Activated naive CD4-positive, alpha-beta T cell treated with anti-CD3 and anti-CD28 coated beads, Interleukin-2, amount 10 ng/mL, durations not matched to agents 5 hours and 36 hours (primary cell): ENCODE results near the gene DCAKD. TPM values are rescaled to one million over a fixed set of nuclear protein-coding genes. Genes with fewer than 3 reads are reported as not detected.

Source experiments
- total RNA-seq, 2 experiments: library from RNA; stranded (reverse); gene quantifications; one replicate each; pipeline ENCODE4 v1.2.3, GENCODE V29; 2021

DCAKD gene
- 10 to 100 TPM; 28.7 to 28.9 TPM for total RNA-seq

GRCh38 chr17:45051060-45051719, at the start of gene DCAKD:
Gene DCAKD (minus strand): TSS chr17:45051632. CDS start chr17:45034885, 16,747 bp downstream.

GRCh38 chr17:45060797-45061605, 9.6 kb upstream of the DCAKD start, which contains the start of gene NMT1:
Gene NMT1 (plus strand): TSS chr17:45061317. CDS start chr17:45061330, 13 bp downstream.

Other genes starting within 250 kb of the DCAKD start
- gene GJC1, start 221.3 kb downstream of the DCAKD start, total RNA-seq, result 1 to 10 TPM; 2.3 to 2.7 TPM
- gene HIGD1B, start 203.7 kb downstream of the DCAKD start, total RNA-seq, result not detected
- gene EFTUD2, start 152.2 kb downstream of the DCAKD start, total RNA-seq, result 100 to 1,000 TPM; 103 TPM
- not detected for gene GFAP, start 136.1 kb downstream of the DCAKD start, total RNA-seq
- gene KIF18B, start 103.9 kb downstream of the DCAKD start, total RNA-seq, result 10 to 100 TPM; 55.4 to 62.1 TPM
- 1 to 10 TPM; 1.1 TPM for gene C1QL1, start 83.3 kb downstream of the DCAKD start, total RNA-seq
- 100 to 1,000 TPM; 108 to 116 TPM for gene NMT1, start 9.7 kb upstream of the DCAKD start, total RNA-seq
- 1 to 10 TPM; 2.4 to 3.7 TPM for gene PLCD3, start 80.9 kb upstream of the DCAKD start, total RNA-seq
- gene ACBD4, start 84.1 kb upstream of the DCAKD start, total RNA-seq, result 10 to 100 TPM; 16.7 to 17.4 TPM
- 10 to 100 TPM; 28.3 to 29.5 TPM for gene HEXIM1, start 96.8 kb upstream of the DCAKD start, total RNA-seq
- gene HEXIM2, start 110.2 kb upstream of the DCAKD start, total RNA-seq, result 1 to 10 TPM; 6.6 to 8.3 TPM
- 100 to 1,000 TPM; 380 to 388 TPM for gene FMNL1, start 170.3 kb upstream of the DCAKD start, total RNA-seq
- under 1 TPM; 0.18 to 0.43 TPM for gene SPATA32, start 210.5 kb upstream of the DCAKD start, total RNA-seq